HG02981 (cell line): ENCODE data around the gene EXOC4.
"Not testable (repeated sequence)": the region's sequence is repeated elsewhere in the genome, so short reads cannot be mapped to it uniquely, and the experiment has no call there.

Source experiments
- ATAC-seq: cut with Tn5 transposase; IDR thresholded peaks from one replicate; pipeline ENCODE4 v1.9.1; 2021; ENCODE audit warnings: mild to moderate bottlenecking, moderate library complexity; ENCODE audit not compliant: unreplicated experiment

EXOC4 gene

GRCh38 chr7:133888061-133888930 lies 635.4 kb downstream of the EXOC4 start:
- ATAC-seq = no peak

GRCh38 chr7:133904776-133905175 lies 651.9 kb downstream of the EXOC4 start:
- no peak for ATAC-seq

- ATAC-seq = not testable (repeated sequence)
These were observed 653.7 kb downstream of the EXOC4 start for GRCh38 chr7:133906553-133906952.

GRCh38 chr7:133910761-133911160 lies 657.9 kb downstream of the EXOC4 start:
- no peak for ATAC-seq

GRCh38 chr7:133911724-133912123 lies 658.8 kb downstream of the EXOC4 start:
- ATAC-seq = no peak

- ATAC-seq = no peak
These were observed 660.2 kb downstream of the EXOC4 start for GRCh38 chr7:133912916-133913697.

- ATAC-seq = no peak
These were observed 663.7 kb downstream of the EXOC4 start for GRCh38 chr7:133916621-133917020.

- no peak for ATAC-seq
These were observed 666.9 kb downstream of the EXOC4 start for GRCh38 chr7:133919810-133920209.

- no peak for ATAC-seq
These were observed 668.8 kb downstream of the EXOC4 start for GRCh38 chr7:133921635-133922182.

GRCh38 chr7:133923974-133924373 lies 671.1 kb downstream of the EXOC4 start:
- no peak for ATAC-seq

GRCh38 chr7:133931053-133931452 lies 678.2 kb downstream of the EXOC4 start:
- no peak for ATAC-seq

GRCh38 chr7:133932591-133932990 lies 679.7 kb downstream of the EXOC4 start:
- ATAC-seq = no peak

GRCh38 chr7:133934262-133934976 lies 681.5 kb downstream of the EXOC4 start:
- no peak for ATAC-seq

- no peak for ATAC-seq
These were observed 682.1 kb downstream of the EXOC4 start for GRCh38 chr7:133934977-133935330.

- ATAC-seq = no peak
These were observed 683.2 kb downstream of the EXOC4 start for GRCh38 chr7:133936074-133936473.

GRCh38 chr7:133937786-133938185 lies 684.9 kb downstream of the EXOC4 start:
- no peak for ATAC-seq

GRCh38 chr7:133940368-133940767 lies 687.5 kb downstream of the EXOC4 start:
- no peak for ATAC-seq

GRCh38 chr7:133941496-133941895 lies 688.6 kb downstream of the EXOC4 start:
- ATAC-seq = no peak

- ATAC-seq = no peak
These were observed 692.6 kb downstream of the EXOC4 start for GRCh38 chr7:133945497-133945896.

- ATAC-seq = no peak
These were observed 694.8 kb downstream of the EXOC4 start for GRCh38 chr7:133947458-133948254.
